ENCODE results near the gene PRR16.

GRCh38 chr5:120479066-120479465, 15.0 kb downstream of the PRR16 start:
- no peak for TF ChIP-seq CTCF (conservative IDR thresholded peaks at IDR 0.05; ENCODE audit: low read depth, low read length)
- no peak for TF ChIP-seq EZH2 (IDR thresholded peaks at IDR 0.05; ENCODE audit: borderline replicate concordance, low read depth, low read length, poor library complexity, severe bottlenecking)
